B cell (primary cell): Measurements from ENCODE around the gene CXCL10. TPM values are rescaled to one million over a fixed set of nuclear protein-coding genes. Genes with fewer than 3 reads are reported as not detected.

ENCODE experiments used
- ATAC-seq: fragments of 200-7000 bp; cut with Tn5 transposase; one replicate; pipeline ENCODE4 v1.10.0; 2021; ENCODE audit warnings: low read depth, mild to moderate bottlenecking, moderate number of reproducible peaks, moderate library complexity
- CTCF ChIA-PET: fragments of 350-600 bp; sonication (Branson Sonifier 250); formaldehyde crosslinking; loops from one replicate; lab custom pipeline; 2021; ENCODE audit warnings: antibody characterized with exemption, inconsistent platforms; lab: Charles Lee
- POLR2A ChIA-PET: fragments of 350-600 bp; sonication (Branson Sonifier 250); formaldehyde crosslinking; loops from one replicate; lab custom pipeline; 2021; ENCODE audit warnings: antibody characterized with exemption; lab: Charles Lee
- DNase-seq: peaks from one replicate; pipeline ENCODE4 v3.0.0; 2013
- H2AFZ ChIP-seq: 2 replicates; pipeline ENCODE4 v1.6.1; 2012; ENCODE audit warnings: mild to moderate bottlenecking, low read depth, low read length; ENCODE audit not compliant: insufficient read depth, poor library complexity, severe bottlenecking
- H3K27ac ChIP-seq, 2 donors: 1 replicate in 1 of 2; 2 replicates in 1 of 2; pipeline ENCODE4 v1.5.1; 2012 to 2013; ENCODE audit warnings: low read length in 2 of 2, mild to moderate bottlenecking in 2 of 2, moderate library complexity in 1 of 2
- H3K27me3 ChIP-seq, 4 experiments: fragments of 200-600 bp in 1 of 4; sonication (generic) in 1 of 4; replicated peaks in 1 of 4; 1 replicate in 2 of 4; 2 replicates in 2 of 4; pipeline versions ENCODE4 v1.6.1 to v1.7.0; 2013 to 2016; ENCODE audit warnings: low read length in 3 of 4, mild to moderate bottlenecking in 2 of 4, mixed read lengths in 1 of 4, moderate library complexity in 1 of 4; ENCODE audit not compliant: insufficient read depth in 4 of 4, control insufficient read depth in 3 of 4; ENCODE audit errors: control extremely low read depth in 1 of 4
- H3K36me3 ChIP-seq, 2 experiments: replicated peaks in 1 of 2; 1 replicate in 1 of 2; 2 replicates in 1 of 2; pipeline versions ENCODE4 v1.6.1 to v1.7.1; 2013; ENCODE audit warnings: low read length in 1 of 2; ENCODE audit not compliant: insufficient read depth in 2 of 2, control insufficient read depth in 1 of 2; ENCODE audit errors: control extremely low read depth in 1 of 2, extremely low read depth in 1 of 2
- H3K4me1 ChIP-seq, 2 donors: fragments of 200-600 bp in 1 of 2; sonication (generic) in 1 of 2; 1 replicate in 1 of 2; 2 replicates in 1 of 2; pipeline versions ENCODE4 v1.5.1 to v1.6.1; 2013 to 2017; ENCODE audit warnings: low read length in 2 of 2; ENCODE audit not compliant: control insufficient read depth in 2 of 2, insufficient read depth in 2 of 2
- H3K4me2 ChIP-seq: replicated peaks from 2 replicates; pipeline ENCODE3; 2012; ENCODE audit warnings: mild to moderate bottlenecking, low read depth, low read length; ENCODE audit not compliant: poor library complexity, severe bottlenecking
- H3K4me3 ChIP-seq, 5 experiments: fragments of 200-600 bp in 1 of 5; sonication (generic) in 1 of 5; 1 replicate in 3 of 5; 2 replicates in 2 of 5; pipeline versions ENCODE4 v1.5.1 to v1.7.0; 2011 to 2016; ENCODE audit warnings: low read length in 4 of 5, mild to moderate bottlenecking in 4 of 5, low read depth in 2 of 5, control low read depth in 1 of 5, moderate library complexity in 1 of 5; ENCODE audit not compliant: insufficient read depth in 1 of 5; ENCODE audit errors: control extremely low read depth in 1 of 5, extremely low read depth in 1 of 5
- H3K79me2 ChIP-seq: fragments of 200-600 bp; sonication (generic); one replicate; pipeline ENCODE4 v1.6.0; 2016; ENCODE audit warnings: low read length; ENCODE audit not compliant: control insufficient read depth, insufficient read depth
- H3K9ac ChIP-seq: fragments of 200-600 bp; sonication (generic); 2 replicates; pipeline ENCODE4 v1.6.1; 2017; ENCODE audit warnings: mild to moderate bottlenecking, low read length, moderate library complexity
- H3K9me3 ChIP-seq, 3 donors: one replicate each; pipeline versions ENCODE4 v1.6.1 to v1.7.1; 2013; ENCODE audit warnings: low read length in 2 of 3; ENCODE audit not compliant: control insufficient read depth in 2 of 3, insufficient read depth in 1 of 3; ENCODE audit errors: control extremely low read depth in 1 of 3
- H4K20me1 ChIP-seq: 2 replicates; pipeline ENCODE4 v1.6.0; 2012; ENCODE audit warnings: mild to moderate bottlenecking, low read length; ENCODE audit not compliant: insufficient read depth, control insufficient read depth, poor library complexity, severe bottlenecking
- H3K27ac Mint-ChIP-seq: one replicate; pipeline ENCODE4 v1.8.0; 2021; ENCODE audit warnings: mixed read lengths
- H3K27me3 Mint-ChIP-seq: one replicate; pipeline ENCODE4 v1.8.0; 2021; ENCODE audit warnings: mixed read lengths
- H3K4me1 Mint-ChIP-seq: one replicate; pipeline ENCODE4 v1.8.0; 2021; ENCODE audit warnings: mixed read lengths
- H3K4me3 Mint-ChIP-seq: one replicate; pipeline ENCODE4 v1.8.0; 2021; ENCODE audit warnings: mixed read lengths
- H3K9me3 Mint-ChIP-seq: one replicate; pipeline ENCODE4 v1.8.0; 2022; ENCODE audit warnings: mixed read lengths; ENCODE audit not compliant: insufficient read depth
- CTCF ChIP-seq: fragments of 200-600 bp; IDR thresholded peaks from one replicate; pipeline ENCODE4 v1.8.0; 2022; ENCODE audit warnings: antibody characterized with exemption, mild to moderate bottlenecking
- EZH2 ChIP-seq: IDR thresholded peaks from 2 replicates; pipeline ENCODE4 v1.6.1; 2012; ENCODE audit warnings: borderline replicate concordance, low read depth, mild to moderate bottlenecking, moderate library complexity, low read length; ENCODE audit not compliant: insufficient read depth, poor library complexity, severe bottlenecking
- WGBS: methylation state at CpG from one replicate; pipeline ENCODE4 v1.1.5; 2013; ENCODE audit warnings: missing lambda C conversion rate; ENCODE audit not compliant: insufficient coverage; 5-methylcytosine and 5-hydroxymethylcytosine counted together
- intact Hi-C: fragments of 100-400 bp; cut with micrococcal nuclease; formaldehyde crosslinking; loops from one replicate; pipeline ENCODE4 v1.10.0; 2022
- polyA plus RNA-seq: library from polyadenylated mRNA; depleted of rRNA; stranded (reverse); fragments of >200 nt; gene quantifications from 2 replicates; pipeline ENCODE4 v1.2.3, GENCODE V29; 2012
- total RNA-seq, 2 donors: library from RNA; stranded (reverse); fragments of 120-200 nt in 1 of 2; gene quantifications; 1 replicate in 1 of 2; 2 replicates in 1 of 2; pipeline versions ENCODE4 v1.2.3 to v1.2.4, GENCODE V29; 2013 to 2022

CXCL10 gene
- total and polyA plus RNA-seq, 2 donors (not counting 1 experiment from before 2014, with no cell fraction given): 0.07 TPM; not detected in 1

- 100% methylated on average over 2 of the region's 3 CpGs for WGBS
- H3K9me3 Mint-ChIP-seq: no peaks in the 10 kb centered on the region
- Histone ChIP-seq H3K79me2 (no peaks in the 10 kb centered on the region), H3K9me3 (no peaks in the 10 kb centered on the region), H3K4me2 (no peak overlapping the region), H3K4me1 (no peaks in the 10 kb centered on the region), H2AFZ (no peak overlapping the region), H4K20me1 (no peaks in the 10 kb centered on the region), H3K9ac (no peak overlapping the region), H3K4me3 (no peak overlapping the region), H3K27ac (no peak overlapping the region), H3K27me3 (no peaks in the 10 kb centered on the region), H3K36me3 (no peaks in the 10 kb centered on the region)
- no peak overlapping the region for H3K27ac Mint-ChIP-seq
- intact Hi-C loops: no loop called here
- DNase-seq: no peak
- H3K4me1 Mint-ChIP-seq: no peaks in the 10 kb centered on the region
- ATAC-seq: no peak
- H3K27me3 Mint-ChIP-seq: peaks cover 5% of the 10 kb centered on the region
- POLR2A ChIA-PET: no interaction called here
- no peak overlapping the region for H3K4me3 Mint-ChIP-seq
- no peak for TF ChIP-seq CTCF
- TF ChIP-seq EZH2: no peak
- CTCF ChIA-PET: interaction anchor here (1.6 kb wide), 1 partner anchor 16 kb away, joined by 3 read pairs; no protein-coding TSS in a partner anchor
Observed at GRCh38 chr4:76036855-76037254, 13.6 kb upstream of the CXCL10 start.

DNA sequence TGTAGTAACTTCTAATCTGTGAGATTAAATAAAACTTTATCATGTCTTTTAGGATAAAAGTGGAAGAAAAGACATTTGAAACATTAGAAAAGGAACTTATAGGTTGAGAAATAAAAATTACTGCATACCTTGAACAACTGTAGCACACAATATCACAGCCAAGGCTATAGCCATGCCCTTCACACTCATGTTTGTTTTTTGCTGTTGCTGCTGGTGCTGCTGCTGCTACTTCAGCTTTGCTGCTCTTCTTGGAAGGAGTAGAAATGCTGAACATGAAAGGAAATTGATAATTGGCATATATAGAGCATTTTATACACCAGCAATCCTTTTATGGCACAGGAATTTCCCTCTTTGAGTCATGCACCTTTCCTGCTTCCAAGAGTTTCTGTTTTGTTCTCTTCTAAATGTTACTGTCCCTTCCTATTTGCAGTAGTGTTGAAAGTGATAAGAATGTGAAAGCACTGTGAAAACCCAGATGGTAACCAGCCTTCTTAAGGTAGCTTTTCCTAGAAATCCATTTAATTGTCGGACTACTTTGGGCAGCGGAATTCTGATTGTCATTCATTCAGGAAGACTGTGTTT is 12.6 kb upstream of the CXCL10 start, which contains the start of gene CXCL11:
Gene CXCL11 (minus strand): TSS at position 272 of the 582 bp plus-strand sequence. CDS start 83 bp downstream, at position 189.
- TF ChIP-seq EZH2 (no peak), CTCF (no peak)
- ChIA-PET POLR2A (no interaction called here), CTCF (interaction anchor here (1.4 kb wide), 1 partner anchor 40 kb away, joined by 4 read pairs; no protein-coding TSS in a partner anchor)
- Histone ChIP-seq H3K9ac (no peak within 1 kb of the TSS), H3K4me2 (no peak within 1 kb of the TSS), H4K20me1 (no peaks in the 10 kb centered on the region), H2AFZ (peak within 1 kb of the TSS; percentile 17), H3K9me3 (no peaks in the 10 kb centered on the region), H3K4me1 (no peaks in the 10 kb centered on the region), H3K36me3 (no peaks in the 10 kb centered on the region), H3K79me2 (no peaks in the 10 kb centered on the region), H3K27ac (no peak within 1 kb of the TSS), H3K4me3 (no peak within 1 kb of the TSS), H3K27me3 (no peaks in the 10 kb centered on the region)
- H3K27me3 Mint-ChIP-seq: peaks cover 2% of the 10 kb centered on the region
- intact Hi-C loops: no loop called here
- H3K9me3 Mint-ChIP-seq: no peaks in the 10 kb centered on the region
- DNase-seq: no peak
- 75% methylated on average over 2 of the region's 2 CpGs for WGBS
- H3K4me3 Mint-ChIP-seq: no peak within 1 kb of the TSS
- no peaks in the 10 kb centered on the region for H3K4me1 Mint-ChIP-seq
- ATAC-seq: no peak
- H3K27ac Mint-ChIP-seq: no peak within 1 kb of the TSS
